Vagina (tissue), 2 donors: ENCODE measurements around the gene KRT4. TPM values are rescaled to one million over a fixed set of nuclear protein-coding genes. Genes with fewer than 3 reads are reported as not detected.

Experiments
- DNase-seq, 2 donors: peaks; one replicate each; pipeline ENCODE4 v3.0.0-alpha.2; 2017; ENCODE audit errors: extremely low spot score in 2 of 2
- H3K27ac ChIP-seq: fragments of 200-600 bp; sonication (generic); one replicate; pipeline ENCODE4 v1.5.1; 2019
- H3K27me3 ChIP-seq: fragments of 200-600 bp; sonication (generic); one replicate; pipeline ENCODE4 v1.5.1; 2019
- H3K36me3 ChIP-seq, 2 donors: fragments of 200-600 bp; sonication (generic); one replicate each; pipeline ENCODE4 v1.5.1; 2017 to 2019
- H3K4me1 ChIP-seq: fragments of 200-600 bp; sonication (generic); one replicate; pipeline ENCODE4 v1.5.1; 2019
- H3K4me3 ChIP-seq, 2 donors: fragments of 200-600 bp; sonication (generic); 1 replicate in 1 of 2; 2 replicates in 1 of 2; pipeline ENCODE4 v1.5.1; 2016 to 2019
- H3K9me3 ChIP-seq: fragments of 200-600 bp; sonication (generic); one replicate; pipeline ENCODE4 v1.5.1; 2019
- CTCF ChIP-seq, 3 experiments: fragments of 450-650 bp in 2 of 3; fragments of 200-600 bp in 1 of 3; sonication (generic) in 1 of 3; IDR thresholded peaks; one replicate each; pipeline ENCODE4 v1.5.1; 2017 to 2019; ENCODE audit warnings: antibody characterized with exemption in 3 of 3, mild to moderate bottlenecking in 2 of 3, moderate library complexity in 2 of 3
- POLR2A ChIP-seq, 2 donors: fragments of 450-650 bp; IDR thresholded peaks; one replicate each; pipeline ENCODE4 v1.6.1; 2017; ENCODE audit warnings: antibody characterized with exemption in 2 of 2, mild to moderate bottlenecking in 2 of 2, moderate library complexity in 2 of 2
- POLR2AphosphoS5 ChIP-seq, 2 donors: sonication (generic); formaldehyde crosslinking; IDR thresholded peaks; one replicate each; pipeline ENCODE4 v1.9.0; 2017; ENCODE audit warnings: antibody characterized with exemption in 2 of 2, mild to moderate bottlenecking in 2 of 2, low read depth in 1 of 2; ENCODE audit not compliant: insufficient read depth in 1 of 2
- intact Hi-C: fragments of 100-400 bp; cut with DNase I; formaldehyde crosslinking; loops from one replicate; pipeline ENCODE4 v1.15.1; 2023
- total RNA-seq: library from RNA; depleted of rRNA; stranded (reverse); fragments of >200 nt; gene quantifications from one replicate; pipeline ENCODE4 v1.2.3, GENCODE V29; 2016

The KRT4 gene
- total RNA-seq, 1 donor from 2014 or later, result 354 TPM

- H3K4me1 ChIP-seq, result no peaks in the 10 kb centered on the region
- no peak within 1 kb of the TSS for H3K27ac ChIP-seq
- TF ChIP-seq POLR2A (IDR thresholded peaks at IDR 0.05) (no peak), CTCF (IDR thresholded peaks at IDR 0.05) (no peak)
- intact Hi-C loops, result no loop called here
- no peaks in the 10 kb centered on the region for H3K9me3 ChIP-seq
- no peak within 1 kb of the TSS for H3K4me3 ChIP-seq
- H3K36me3 ChIP-seq, result no peaks in the 10 kb centered on the region
- H3K27me3 ChIP-seq, result no peaks in the 10 kb centered on the region
- DNase-seq, result no peak
Measured at GRCh38 chr12:52833922-52834726, 20.2 kb upstream of the KRT4 start, which contains the start of gene KRT79. Gene KRT79, minus strand, starts transcription at chr12:52834311. Its CDS starts 51 bp downstream, at chr12:52834260.

GRCh38 chr12:52832985-52833905 is 19.3 kb upstream of the KRT4 start:
- DNase-seq, result no peak
- no peak overlapping the region for H3K27ac ChIP-seq

GRCh38 chr12:52832451-52832850 is 18.5 kb upstream of the KRT4 start:
- H3K9me3 ChIP-seq, result no peaks in the 10 kb centered on the region
- no peak overlapping the region for H3K27ac ChIP-seq
- no peaks in the 10 kb centered on the region for H3K36me3 ChIP-seq
- TF ChIP-seq POLR2AphosphoS5 (IDR thresholded peaks at IDR 0.05; ENCODE audit: insufficient read depth in 1 of 2, low read depth in 1 of 2) (no peak), CTCF (IDR thresholded peaks at IDR 0.05) (no peak), POLR2A (IDR thresholded peaks at IDR 0.05) (no peak)
- no peaks in the 10 kb centered on the region for H3K4me1 ChIP-seq
- no peaks in the 10 kb centered on the region for H3K27me3 ChIP-seq
- DNase-seq, result no peak
- intact Hi-C loops, result no loop called here
- H3K4me3 ChIP-seq, result no peak overlapping the region

More at GRCh38 chr12:52832985-52833905, 19.3 kb upstream of the KRT4 start:
- Histone ChIP-seq H3K4me1 (no peaks in the 10 kb centered on the region), H3K27me3 (no peaks in the 10 kb centered on the region), H3K9me3 (no peaks in the 10 kb centered on the region), H3K4me3 (no peak overlapping the region), H3K36me3 (no peaks in the 10 kb centered on the region)
- no peak for TF ChIP-seq POLR2AphosphoS5 (IDR thresholded peaks at IDR 0.05; ENCODE audit: insufficient read depth in 1 of 2, low read depth in 1 of 2)
- TF ChIP-seq POLR2A (IDR thresholded peaks at IDR 0.05), result no peak
- no peak for TF ChIP-seq CTCF (IDR thresholded peaks at IDR 0.05)
- intact Hi-C loops, result no loop called here

- no peaks in the 10 kb centered on the region for H3K9me3 ChIP-seq
- H3K4me1 ChIP-seq, result no peaks in the 10 kb centered on the region
- intact Hi-C loops, result loop anchor here (1.0 kb wide), 1 partner anchor 39 kb away; no protein-coding TSS in a partner anchor
- no peak overlapping the region for H3K4me3 ChIP-seq
- no peaks in the 10 kb centered on the region for H3K36me3 ChIP-seq
- H3K27me3 ChIP-seq, result no peaks in the 10 kb centered on the region
- DNase-seq, result no peak
- TF ChIP-seq POLR2AphosphoS5 (IDR thresholded peaks at IDR 0.05; ENCODE audit: insufficient read depth in 1 of 2, low read depth in 1 of 2), result no peak
- no peak for TF ChIP-seq CTCF (IDR thresholded peaks at IDR 0.05)
- TF ChIP-seq POLR2A (IDR thresholded peaks at IDR 0.05), result no peak
- no peak overlapping the region for H3K27ac ChIP-seq
Measured at GRCh38 chr12:52831251-52831650, 17.3 kb upstream of the KRT4 start.
